H1 (cell line): ENCODE measurements around the gene RASSF9. TPM values are rescaled to one million over a fixed set of nuclear protein-coding genes. Genes with fewer than 3 reads are reported as not detected.

Source experiments
- CTCF ChIA-PET: fragments of 300-600 bp; sonication (Branson Sonifier 250); formaldehyde crosslinking; loops from one replicate; lab custom pipeline; 2021; ENCODE audit not compliant: partially characterized antibody; lab: Charles Lee
- POLR2A ChIA-PET: fragments of 300-600 bp; sonication (Branson Sonifier 250); formaldehyde crosslinking; loops from one replicate; lab custom pipeline; 2021; ENCODE audit warnings: inconsistent platforms; ENCODE audit not compliant: partially characterized antibody; lab: Charles Lee
- DNase-seq, 2 experiments: peaks; one replicate each; pipeline versions ENCODE4 v3.0.0 to v3.0.0-alpha.2; 2010 to 2022; ENCODE audit warnings: low spot score in 2 of 2, low read depth in 1 of 2, mixed read lengths in 1 of 2
- FAIRE-seq: peaks from 2 replicates; lab custom pipeline; 2011; peaks lifted over from hg19 to GRCh38; lab: Jason Lieb, UNC
- H2AFZ ChIP-seq: 2 replicates; pipeline ENCODE4 v1.8.1; 2012; ENCODE audit warnings: low read length, inconsistent platforms
- H2AK5ac ChIP-seq: 2 replicates; pipeline ENCODE4 v1.6.1; 2013; ENCODE audit warnings: low read depth, low read length
- H2BK120ac ChIP-seq: replicated peaks from 2 replicates; pipeline ENCODE3; 2013; ENCODE audit warnings: low read depth, low read length, inconsistent platforms
- H2BK12ac ChIP-seq: 2 replicates; pipeline ENCODE4 v1.6.1; 2013; ENCODE audit warnings: low read depth, low read length
- H2BK15ac ChIP-seq: 2 replicates; pipeline ENCODE4 v1.6.1; 2013; ENCODE audit warnings: low read length
- H2BK20ac ChIP-seq: 2 replicates; pipeline ENCODE4 v1.6.1; 2013; ENCODE audit warnings: low read length
- H2BK5ac ChIP-seq: 2 replicates; pipeline ENCODE4 v1.6.1; 2013; ENCODE audit warnings: low read depth, low read length
- H3K14ac ChIP-seq: 2 replicates; pipeline ENCODE4 v1.6.1; 2013; ENCODE audit warnings: inconsistent platforms; ENCODE audit not compliant: insufficient read length
- H3K18ac ChIP-seq: 2 replicates; pipeline ENCODE4 v1.6.1; 2013; ENCODE audit warnings: low read length; ENCODE audit errors: extremely low read depth
- H3K23ac ChIP-seq: 2 replicates; pipeline ENCODE4 v1.6.1; 2013; ENCODE audit warnings: inconsistent platforms; ENCODE audit not compliant: insufficient read length
- H3K23me2 ChIP-seq: 2 replicates; pipeline ENCODE4 v1.6.1; 2013; ENCODE audit warnings: low read depth, low read length
- H3K27ac ChIP-seq: 2 replicates; pipeline ENCODE4 v1.6.1; 2011; ENCODE audit warnings: low read depth, low read length, inconsistent platforms
- H3K27me3 ChIP-seq, 4 experiments: replicated peaks in 1 of 4; 1 replicate in 1 of 4; 2 replicates in 3 of 4; pipeline versions ENCODE4 v1.6.1 to v1.8.1; 2011 to 2013; ENCODE audit warnings: low read length in 3 of 4, mild to moderate bottlenecking in 3 of 4, inconsistent platforms in 2 of 4, mixed read lengths in 2 of 4, moderate library complexity in 1 of 4; ENCODE audit not compliant: control insufficient read depth in 3 of 4, insufficient read depth in 3 of 4; ENCODE audit errors: extremely low read depth in 1 of 4
- H3K36me3 ChIP-seq, 4 experiments: 2 replicates each; pipeline versions ENCODE4 v1.6.1 to v1.8.1; 2011 to 2013; ENCODE audit warnings: mild to moderate bottlenecking in 4 of 4, low read length in 3 of 4, moderate library complexity in 2 of 4, control low read depth in 1 of 4, inconsistent platforms in 1 of 4; ENCODE audit not compliant: insufficient read depth in 4 of 4, control insufficient read depth in 2 of 4
- H3K4ac ChIP-seq: replicated peaks from 2 replicates; pipeline ENCODE3; 2013; ENCODE audit warnings: low read length, low read depth, mixed read lengths, inconsistent platforms; ENCODE audit not compliant: insufficient read length
- H3K4me1 ChIP-seq, 4 experiments: replicated peaks in 1 of 4; 1 replicate in 1 of 4; 2 replicates in 3 of 4; pipeline versions ENCODE4 v1.6.1 to v1.8.1; 2011 to 2013; ENCODE audit warnings: low read length in 3 of 4, inconsistent platforms in 2 of 4, mixed read lengths in 1 of 4; ENCODE audit not compliant: insufficient read depth in 4 of 4, control insufficient read depth in 3 of 4
- H3K4me2 ChIP-seq, 2 experiments: 2 replicates each; pipeline versions ENCODE4 v1.6.1 to v1.8.1; 2011 to 2013; ENCODE audit warnings: low read depth in 2 of 2, low read length in 2 of 2, control low read depth in 1 of 2, inconsistent platforms in 1 of 2, mild to moderate bottlenecking in 1 of 2; ENCODE audit not compliant: insufficient read depth in 1 of 2
- H3K4me3 ChIP-seq, 4 experiments: fragments of 200-600, 300-600 bp in 1 of 4; sonication (generic), shearing (Covaris generic), sonication (Bioruptor Twin) in 1 of 4; 2 replicates each; pipeline versions ENCODE4 v1.5.1 to v1.8.1; 2011 to 2016; ENCODE audit warnings: low read length in 4 of 4, low read depth in 3 of 4, control low read depth in 2 of 4, inconsistent platforms in 2 of 4, mild to moderate bottlenecking in 2 of 4, mixed read lengths in 1 of 4, moderate library complexity in 1 of 4; ENCODE audit not compliant: insufficient read depth in 2 of 4; ENCODE audit errors: extremely low read depth in 1 of 4
- H3K56ac ChIP-seq: replicated peaks from 2 replicates; pipeline ENCODE3; 2013; ENCODE audit warnings: low read depth, mild to moderate bottlenecking, mixed read lengths, low read length, inconsistent platforms; ENCODE audit not compliant: insufficient read length
- H3K79me1 ChIP-seq: 2 replicates; pipeline ENCODE4 v1.6.1; 2013; ENCODE audit warnings: low read depth, low read length, control low read depth
- H3K79me2 ChIP-seq, 2 experiments: 2 replicates each; pipeline versions ENCODE4 v1.6.1 to v1.8.1; 2012 to 2013; ENCODE audit warnings: low read length in 2 of 2, mild to moderate bottlenecking in 2 of 2, inconsistent platforms in 1 of 2; ENCODE audit not compliant: insufficient read depth in 2 of 2, control insufficient read depth in 1 of 2
- H3K9ac ChIP-seq, 4 experiments: replicated peaks in 1 of 4; 1 replicate in 1 of 4; 2 replicates in 3 of 4; pipeline versions ENCODE4 v1.6.1 to v1.8.1; 2011 to 2013; ENCODE audit warnings: low read depth in 3 of 4, low read length in 3 of 4, control low read depth in 2 of 4, mild to moderate bottlenecking in 2 of 4, moderate library complexity in 2 of 4, inconsistent platforms in 1 of 4; ENCODE audit errors: extremely low read depth in 1 of 4
- H3K9me3 ChIP-seq, 2 experiments: 2 replicates each; pipeline versions ENCODE4 v1.6.1 to v1.8.1; 2012 to 2013; ENCODE audit warnings: mild to moderate bottlenecking in 2 of 2, moderate library complexity in 2 of 2, control low read depth in 1 of 2, inconsistent platforms in 1 of 2, low read depth in 1 of 2, low read length in 1 of 2, mixed read lengths in 1 of 2; ENCODE audit not compliant: insufficient read depth in 2 of 2
- H4K20me1 ChIP-seq, 2 experiments: replicated peaks in 1 of 2; 2 replicates each; pipeline versions ENCODE3 to v1.8.1; 2011 to 2013; ENCODE audit warnings: inconsistent platforms in 2 of 2, low read length in 2 of 2, mild to moderate bottlenecking in 1 of 2; ENCODE audit not compliant: insufficient read depth in 2 of 2, control insufficient read depth in 1 of 2
- H4K5ac ChIP-seq: 2 replicates; pipeline ENCODE4 v1.6.1; 2013; ENCODE audit warnings: low read length, low read depth, mixed read lengths, inconsistent platforms; ENCODE audit not compliant: insufficient read length
- H4K8ac ChIP-seq: 2 replicates; pipeline ENCODE4 v1.8.0; 2013; ENCODE audit warnings: mild to moderate bottlenecking, moderate library complexity, low read length, inconsistent platforms; ENCODE audit not compliant: insufficient read depth; ENCODE audit errors: extremely low read depth
- H4K91ac ChIP-seq: replicated peaks from 2 replicates; pipeline ENCODE3; 2013; ENCODE audit warnings: low read length, mixed read lengths, inconsistent platforms; ENCODE audit not compliant: insufficient read length
- ASH2L ChIP-seq: fragments of 200-600, 300-600 bp; sonication (generic); IDR thresholded peaks from one replicate; pipeline ENCODE4 v1.7.1; 2017; ENCODE audit warnings: low read length
- RAD21 ChIP-seq, 2 experiments: IDR thresholded peaks in 1 of 2; conservative IDR thresholded peaks in 1 of 2; 2 replicates each; pipeline ENCODE4 v1.6.1; 2011; ENCODE audit warnings: low read depth in 2 of 2, low read length in 2 of 2, improper control_type of control experiment in 1 of 2, inconsistent platforms in 1 of 2, mild to moderate bottlenecking in 1 of 2, moderate library complexity in 1 of 2
- TBP ChIP-seq: IDR thresholded peaks from 2 replicates; pipeline ENCODE4 v1.6.1; 2011; ENCODE audit warnings: low read depth, low read length, improper control_type of control experiment
- WGBS, 2 experiments: shearing (Covaris generic) in 1 of 2; methylation state at CpG; one replicate each; pipeline versions ENCODE4 v1.1.6 to v1.1.7; 2013 to 2015; ENCODE audit warnings: low lambda C conversion rate in 2 of 2, mixed read lengths in 2 of 2, inconsistent platforms in 1 of 2, low coverage in 1 of 2, missing lambda C conversion rate in 1 of 2; ENCODE audit not compliant: insufficient replicate concordance in 2 of 2, insufficient coverage in 1 of 2, insufficient read length in 1 of 2; ENCODE audit errors: extremely low coverage in 1 of 2, missing lambda C conversion rate in 1 of 2; 5-methylcytosine and 5-hydroxymethylcytosine counted together
- polyA plus RNA-seq, 7 experiments: library from polyadenylated mRNA; depleted of rRNA in 3 of 7; stranded (reverse) in 5 of 7; unstranded in 2 of 7; fragments of >200 nt in 5 of 7; fragments of 200-250 nt in 2 of 7; gene quantifications; 1 replicate in 5 of 7; 2 replicates in 1 of 7; 4 replicates in 1 of 7; pipeline versions ENCODE4 v1.2.1 to v1.2.3, GENCODE V29; 2011 to 2013; ENCODE audit warnings: missing spikeins in 2 of 7, mixed read lengths in 2 of 7
- total RNA-seq: library from RNA; stranded (reverse); fragmentation: NEBNext Ultra II Directional; extraction: Animal tissue kit (Norgen Biotek cat#: 25700); gene quantifications from 2 replicates; pipeline ENCODE4 v1.2.1, GENCODE V29; 2021
- TF ChIP-seq, protein P1 (sequence below): IDR thresholded peaks from 2 replicates; pipeline ENCODE4 v1.6.1; 2011; ENCODE audit warnings: low read depth, mild to moderate bottlenecking, low read length; ENCODE audit not compliant: insufficient read depth
- TF ChIP-seq, protein P2 (sequence below), 3 experiments: IDR thresholded peaks; 1 replicate in 2 of 3; 2 replicates in 1 of 3; pipeline versions ENCODE4 v1.5.1 to v1.6.1; 2011; ENCODE audit warnings: low read length in 3 of 3, mild to moderate bottlenecking in 3 of 3, inconsistent platforms in 2 of 3, low read depth in 1 of 3, moderate library complexity in 1 of 3; ENCODE audit not compliant: insufficient read depth in 1 of 3; ENCODE audit errors: control extremely low read depth in 1 of 3

RASSF9 gene
- total and polyA plus RNA-seq, 2 of the 8 experiments (the other 6 are each of a cell fraction or from before 2014, with no cell fraction given): 0.06 to 0.39 TPM

DNA sequence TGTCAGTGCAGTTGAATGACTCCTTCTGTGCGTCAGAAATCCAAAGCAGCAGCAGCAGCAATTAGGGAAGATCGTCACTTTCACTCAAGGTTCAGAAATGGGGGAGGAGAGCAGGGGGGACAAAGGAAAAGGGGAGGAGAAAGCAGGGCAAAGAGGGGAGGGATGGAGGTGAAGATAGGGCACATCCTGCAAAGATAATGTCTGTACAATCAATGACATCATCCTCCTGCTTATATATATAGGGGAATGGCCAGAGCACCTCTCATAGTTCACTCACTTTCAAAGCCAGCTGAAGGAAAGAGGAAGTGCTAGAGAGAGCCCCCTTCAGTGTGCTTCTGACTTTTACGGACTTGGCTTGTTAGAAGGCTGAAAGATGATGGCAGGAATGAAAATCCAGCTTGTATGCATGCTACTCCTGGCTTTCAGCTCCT lies 37.8 kb upstream of the RASSF9 start, which contains the start of gene NTS:
Gene NTS (plus strand): TSS at position 265 of the 431 bp plus-strand sequence. CDS start 109 bp downstream, at position 374.
- no peaks in the 10 kb centered on the region for H3K36me3 ChIP-seq
- peaks cover 0 to 6% (median 3%) of the 10 kb centered on the region in 4 experiments; a peak in 4 of 7 replicates for H3K4me1 ChIP-seq
- no peak within 1 kb of the TSS for H2BK5ac ChIP-seq
- H3K27ac ChIP-seq: no peak within 1 kb of the TSS
- no peak within 1 kb of the TSS for H3K9ac ChIP-seq
- H3K23me2 ChIP-seq: no peaks in the 10 kb centered on the region; the same call in 1 of the 2 replicates
- H3K79me2 ChIP-seq: no peaks in the 10 kb centered on the region; a peak in 1 of 4 replicates
- ChIA-PET CTCF (interaction anchor here (0.7 to 1.5 kb wide), 3 partner anchors 46 to 407 kb away, joined by 3 read pairs; no protein-coding TSS in a partner anchor), POLR2A (interaction anchor here (0.7 kb wide), 1 partner anchor 12 kb away, joined by 3 read pairs; no protein-coding TSS in a partner anchor)
- H3K79me1 ChIP-seq: no peaks in the 10 kb centered on the region
- DNase-seq (no peak), FAIRE-seq (peak; percentile 36)
- WGBS, 2 experiments: 35% methylated on average over 3 of the region's 3 CpGs; no CpG with 5 or more reads in 1 of the 2 experiments
- H4K5ac ChIP-seq: no peak within 1 kb of the TSS
- H2AK5ac ChIP-seq: no peak within 1 kb of the TSS
- H2BK120ac ChIP-seq: no peak within 1 kb of the TSS
- no peak within 1 kb of the TSS for H2BK12ac ChIP-seq
- H3K4me2 ChIP-seq: peak within 1 kb of the TSS; percentile 60 to 64
- no peaks in the 10 kb centered on the region for H4K20me1 ChIP-seq
- H4K91ac ChIP-seq: no peak within 1 kb of the TSS
- no peak within 1 kb of the TSS for H4K8ac ChIP-seq
- H3K18ac ChIP-seq: no peak within 1 kb of the TSS
- H3K14ac ChIP-seq: no peak within 1 kb of the TSS
- peak within 1 kb of the TSS; percentile 95 for H2AFZ ChIP-seq
- TF ChIP-seq ASH2L (peak; percentile 34), TBP (0 out of 2 replicates have a peak, but pooled peaks have one; percentile 15), RAD21 (IDR thresholded peaks at IDR 0.05 in 1 of 2, conservative IDR thresholded peaks at IDR 0.05 in 1 of 2; ENCODE audit: low read depth in 2 of 2, low read length in 2 of 2) (peak; percentile 13; a peak in 2 of 4 replicates)
- TF ChIP-seq, protein P1, sequence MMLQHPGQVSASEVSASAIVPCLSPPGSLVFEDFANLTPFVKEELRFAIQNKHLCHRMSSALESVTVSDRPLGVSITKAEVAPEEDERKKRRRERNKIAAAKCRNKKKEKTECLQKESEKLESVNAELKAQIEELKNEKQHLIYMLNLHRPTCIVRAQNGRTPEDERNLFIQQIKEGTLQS: no peak
- TF ChIP-seq, protein P2, sequence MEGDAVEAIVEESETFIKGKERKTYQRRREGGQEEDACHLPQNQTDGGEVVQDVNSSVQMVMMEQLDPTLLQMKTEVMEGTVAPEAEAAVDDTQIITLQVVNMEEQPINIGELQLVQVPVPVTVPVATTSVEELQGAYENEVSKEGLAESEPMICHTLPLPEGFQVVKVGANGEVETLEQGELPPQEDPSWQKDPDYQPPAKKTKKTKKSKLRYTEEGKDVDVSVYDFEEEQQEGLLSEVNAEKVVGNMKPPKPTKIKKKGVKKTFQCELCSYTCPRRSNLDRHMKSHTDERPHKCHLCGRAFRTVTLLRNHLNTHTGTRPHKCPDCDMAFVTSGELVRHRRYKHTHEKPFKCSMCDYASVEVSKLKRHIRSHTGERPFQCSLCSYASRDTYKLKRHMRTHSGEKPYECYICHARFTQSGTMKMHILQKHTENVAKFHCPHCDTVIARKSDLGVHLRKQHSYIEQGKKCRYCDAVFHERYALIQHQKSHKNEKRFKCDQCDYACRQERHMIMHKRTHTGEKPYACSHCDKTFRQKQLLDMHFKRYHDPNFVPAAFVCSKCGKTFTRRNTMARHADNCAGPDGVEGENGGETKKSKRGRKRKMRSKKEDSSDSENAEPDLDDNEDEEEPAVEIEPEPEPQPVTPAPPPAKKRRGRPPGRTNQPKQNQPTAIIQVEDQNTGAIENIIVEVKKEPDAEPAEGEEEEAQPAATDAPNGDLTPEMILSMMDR (IDR thresholded peaks at IDR 0.05; ENCODE audit: control extremely low read depth in 1 of 3, insufficient read depth in 1 of 3, low read depth in 1 of 3, low read length in 3 of 3): peak in 1 of 3 experiments; percentile 16; a peak in 1 of 4 replicates
- H2BK15ac ChIP-seq: no peak within 1 kb of the TSS
- H2BK20ac ChIP-seq: no peak within 1 kb of the TSS
- H3K9me3 ChIP-seq: no peaks in the 10 kb centered on the region
- no peak within 1 kb of the TSS for H3K4ac ChIP-seq
- no peak within 1 kb of the TSS for H3K23ac ChIP-seq
- peak within 1 kb of the TSS in 2 of 4 experiments; percentile 4 to 41; a peak in 2 of 8 replicates for H3K4me3 ChIP-seq
- H3K56ac ChIP-seq: no peak within 1 kb of the TSS
- no peaks in the 10 kb centered on the region for H3K27me3 ChIP-seq
